Natural killer cell (primary cell): Measurements from ENCODE around the gene OGFOD3. TPM values are rescaled to one million over a fixed set of nuclear protein-coding genes. Genes with fewer than 3 reads are reported as not detected.

ENCODE experiments used
- ATAC-seq, 3 donors: fragments of 150-1000 bp in 2 of 3; fragments of 200-7000 bp in 1 of 3; cut with Tn5 transposase; 1 replicate in 1 of 3; 2 replicates in 2 of 3; pipeline ENCODE4 v1.10.0; 2021; ENCODE audit warnings: mild to moderate bottlenecking in 2 of 3, moderate library complexity in 2 of 3
- DNase-seq, 2 donors: peaks; one replicate each; pipeline versions ENCODE4 v3.0.0 to v3.0.0-alpha.2; 2013 to 2021; ENCODE audit warnings: mixed read lengths in 1 of 2
- H3K27ac ChIP-seq: one replicate; pipeline ENCODE4 v1.5.1; 2013; ENCODE audit warnings: mild to moderate bottlenecking, low read length
- H3K27me3 ChIP-seq: one replicate; pipeline ENCODE4 v1.6.1; 2013; ENCODE audit warnings: low read length; ENCODE audit not compliant: control insufficient read depth, insufficient read depth
- H3K36me3 ChIP-seq: one replicate; pipeline ENCODE4 v1.6.1; 2013; ENCODE audit warnings: low read length; ENCODE audit not compliant: control insufficient read depth, insufficient read depth
- H3K4me1 ChIP-seq: one replicate; pipeline ENCODE4 v1.6.1; 2013; ENCODE audit warnings: low read length; ENCODE audit not compliant: control insufficient read depth, insufficient read depth
- H3K4me3 ChIP-seq: one replicate; pipeline ENCODE4 v1.5.1; 2013; ENCODE audit warnings: low read length
- H3K9me3 ChIP-seq: one replicate; pipeline ENCODE4 v1.6.1; 2013; ENCODE audit warnings: low read length; ENCODE audit not compliant: control insufficient read depth, insufficient read depth
- H3K27ac Mint-ChIP-seq, 2 donors: one replicate each; pipeline ENCODE4 v1.8.0; 2022; ENCODE audit warnings: mild to moderate bottlenecking in 2 of 2, mixed read lengths in 2 of 2, moderate library complexity in 1 of 2
- H3K27me3 Mint-ChIP-seq, 2 donors: one replicate each; pipeline ENCODE4 v1.8.0; 2022; ENCODE audit warnings: low read depth in 2 of 2, mixed read lengths in 2 of 2
- H3K36me3 Mint-ChIP-seq: one replicate; pipeline ENCODE4 v1.8.0; 2022; ENCODE audit warnings: mixed read lengths
- H3K4me1 Mint-ChIP-seq, 2 donors: one replicate each; pipeline ENCODE4 v1.8.0; 2022; ENCODE audit warnings: mixed read lengths in 2 of 2
- H3K4me3 Mint-ChIP-seq: one replicate; pipeline ENCODE4 v1.8.0; 2022; ENCODE audit warnings: mild to moderate bottlenecking, moderate library complexity, mixed read lengths
- H3K9me3 Mint-ChIP-seq, 2 donors: one replicate each; pipeline ENCODE4 v1.8.0; 2022; ENCODE audit warnings: mixed read lengths in 2 of 2
- WGBS: methylation state at CpG from one replicate; pipeline ENCODE4 v1.1.7; 2013; ENCODE audit warnings: missing lambda C conversion rate; ENCODE audit not compliant: insufficient coverage; 5-methylcytosine and 5-hydroxymethylcytosine counted together
- intact Hi-C: fragments of 100-400 bp; cut with micrococcal nuclease; formaldehyde crosslinking; loops from one replicate; pipeline ENCODE4 v1.14.2; 2022
- total RNA-seq, 4 donors: library from RNA; stranded (reverse); fragments of 120-200 nt in 1 of 4; gene quantifications; one replicate each; pipeline versions ENCODE4 v1.2.3 to v1.2.4, GENCODE V29; 2013 to 2022
- TF ChIP-seq, protein P1 (sequence below): fragments of 200-600 bp; IDR thresholded peaks from one replicate; pipeline ENCODE4 v1.8.0; 2022; ENCODE audit warnings: antibody characterized with exemption

OGFOD3 gene
- total RNA-seq, 3 donors from 2014 or later (not counting 1 experiment from before 2014, with no cell fraction given), result 21.6 to 28.6 (median 23.3) TPM

DNA sequence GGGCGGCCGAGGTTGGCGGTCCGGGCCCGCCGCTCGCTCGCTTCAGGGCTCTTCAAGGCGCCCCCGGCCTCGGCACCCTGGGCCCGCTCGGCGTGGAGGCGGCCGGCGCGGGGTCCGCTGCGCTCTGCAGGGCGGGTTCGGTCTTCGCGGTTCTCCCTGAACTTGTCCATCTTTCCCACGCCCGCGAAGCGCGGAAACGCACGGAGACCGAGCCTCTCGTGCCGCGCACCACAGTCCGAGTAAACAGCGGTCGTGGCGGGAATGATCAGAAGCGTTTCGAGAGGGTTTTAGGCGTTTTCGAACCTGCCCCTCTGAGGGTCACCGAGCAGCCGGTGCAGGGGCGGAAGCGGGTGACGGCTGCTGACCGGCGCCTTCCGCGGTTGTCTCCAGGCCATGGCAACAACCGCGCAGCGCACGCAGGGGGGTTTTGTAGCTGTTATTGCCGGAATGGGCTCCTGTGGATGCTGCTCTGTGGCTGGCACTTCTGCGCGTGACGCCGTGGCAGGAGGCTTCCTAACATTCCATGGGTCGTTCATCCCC lies 40.6 kb upstream of the OGFOD3 start:
- Mint-ChIP-seq H3K27ac (peak overlapping the region; percentile 97 to 99), H3K9me3 (no peaks in the 10 kb centered on the region), H3K4me1 (peaks cover 35 to 44% of the 10 kb centered on the region in 2 donors), H3K36me3 (peaks cover under 1% of the 10 kb centered on the region), H3K4me3 (peak overlapping the region; percentile 96), H3K27me3 (no peaks in the 10 kb centered on the region)
- Histone ChIP-seq H3K36me3 (peaks cover 29% of the 10 kb centered on the region), H3K9me3 (no peaks in the 10 kb centered on the region), H3K27ac (peak overlapping the region; percentile 71), H3K27me3 (no peaks in the 10 kb centered on the region), H3K4me3 (peak overlapping the region; percentile 61), H3K4me1 (peaks cover 18% of the 10 kb centered on the region)
- TF ChIP-seq, protein P1, sequence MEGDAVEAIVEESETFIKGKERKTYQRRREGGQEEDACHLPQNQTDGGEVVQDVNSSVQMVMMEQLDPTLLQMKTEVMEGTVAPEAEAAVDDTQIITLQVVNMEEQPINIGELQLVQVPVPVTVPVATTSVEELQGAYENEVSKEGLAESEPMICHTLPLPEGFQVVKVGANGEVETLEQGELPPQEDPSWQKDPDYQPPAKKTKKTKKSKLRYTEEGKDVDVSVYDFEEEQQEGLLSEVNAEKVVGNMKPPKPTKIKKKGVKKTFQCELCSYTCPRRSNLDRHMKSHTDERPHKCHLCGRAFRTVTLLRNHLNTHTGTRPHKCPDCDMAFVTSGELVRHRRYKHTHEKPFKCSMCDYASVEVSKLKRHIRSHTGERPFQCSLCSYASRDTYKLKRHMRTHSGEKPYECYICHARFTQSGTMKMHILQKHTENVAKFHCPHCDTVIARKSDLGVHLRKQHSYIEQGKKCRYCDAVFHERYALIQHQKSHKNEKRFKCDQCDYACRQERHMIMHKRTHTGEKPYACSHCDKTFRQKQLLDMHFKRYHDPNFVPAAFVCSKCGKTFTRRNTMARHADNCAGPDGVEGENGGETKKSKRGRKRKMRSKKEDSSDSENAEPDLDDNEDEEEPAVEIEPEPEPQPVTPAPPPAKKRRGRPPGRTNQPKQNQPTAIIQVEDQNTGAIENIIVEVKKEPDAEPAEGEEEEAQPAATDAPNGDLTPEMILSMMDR, result no peak
- ATAC-seq (peak in 2 of 3 donors; percentile 7 to 36), DNase-seq (peak; percentile 58 to 67)
- intact Hi-C loops, result loop anchor here (1.0 to 2.0 kb wide), 2 partner anchors 9 to 40 kb away; partner anchors contain the start of genes CYBC1, HEXD and OGFOD3
- under 1% methylated on average over 62 of the region's 62 CpGs for WGBS

DNA sequence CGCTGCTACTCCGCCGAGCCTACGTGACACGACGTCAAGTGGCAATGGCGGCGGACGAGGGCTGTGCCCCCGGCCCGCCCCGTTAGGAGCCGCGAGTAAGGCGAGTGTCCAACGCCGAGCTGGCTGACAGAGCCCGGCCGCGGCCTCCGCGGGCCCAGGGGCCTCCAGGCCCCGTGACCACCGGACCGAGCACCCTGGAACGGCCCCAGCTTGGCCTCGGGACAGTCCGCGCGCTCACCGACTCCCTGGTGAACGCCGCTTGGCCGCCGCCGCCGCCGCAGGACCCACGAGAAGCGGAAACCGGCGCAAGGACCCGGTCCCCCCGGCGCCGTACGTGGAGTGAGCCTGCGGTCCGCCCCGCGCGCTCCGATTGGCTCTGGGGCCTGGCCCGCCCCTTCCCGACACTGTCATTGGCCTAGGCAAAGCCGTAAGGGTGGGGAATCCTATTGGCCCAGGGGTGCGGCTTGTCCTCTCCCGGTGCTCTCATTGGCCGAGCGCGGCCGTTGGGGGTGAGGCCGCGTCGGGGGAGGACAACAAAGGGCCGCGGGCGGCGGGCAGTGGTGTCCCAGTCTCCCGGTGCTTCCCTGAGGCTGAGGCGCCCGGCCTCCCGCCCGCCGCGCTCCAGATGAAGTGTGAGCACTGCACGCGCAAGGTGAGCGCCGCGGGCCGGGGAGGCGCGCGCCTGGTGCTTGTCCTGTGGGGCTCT lies 39.9 kb upstream of the OGFOD3 start, which contains the start of gene NARF:
NARF (plus strand) TSS at position 563 of the 706 bp plus-strand sequence; CDS start at position 626, 63 bp downstream.
- Histone ChIP-seq H3K27ac (peak within 1 kb of the TSS; percentile 97), H3K4me3 (peak within 1 kb of the TSS; percentile 61), H3K4me1 (peaks cover 18% of the 10 kb centered on the region), H3K27me3 (no peaks in the 10 kb centered on the region), H3K9me3 (no peaks in the 10 kb centered on the region), H3K36me3 (peaks cover 26% of the 10 kb centered on the region)
- TF ChIP-seq, protein P1, result no peak
- Mint-ChIP-seq H3K4me3 (peak within 1 kb of the TSS; percentile 96), H3K9me3 (no peaks in the 10 kb centered on the region), H3K36me3 (no peaks in the 10 kb centered on the region), H3K27ac (peak within 1 kb of the TSS; percentile 97 to 99), H3K4me1 (peaks cover 35 to 38% of the 10 kb centered on the region in 2 donors), H3K27me3 (no peaks in the 10 kb centered on the region)
- under 1% methylated on average over 85 of the region's 85 CpGs for WGBS
- peak; percentile 89 to 99 (median 92) for ATAC-seq
- intact Hi-C loops, result loop anchor here (1.0 to 2.0 kb wide), 2 partner anchors 8 to 40 kb away; partner anchors contain the start of genes CYBC1, HEXD and OGFOD3
- peak; percentile 93 to 97 for DNase-seq

DNA sequence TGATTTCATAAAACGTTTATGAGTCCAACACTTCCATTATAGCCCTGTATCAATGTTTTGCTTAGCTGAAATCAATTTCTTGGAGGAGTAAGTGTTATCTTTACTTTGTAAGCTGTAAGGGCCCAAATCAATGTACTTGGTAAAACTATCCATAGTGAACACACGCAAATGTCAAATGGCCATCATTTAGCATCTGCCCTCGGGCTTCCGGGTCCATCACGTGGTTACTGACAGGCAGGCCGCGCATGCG lies 39.5 kb upstream of the OGFOD3 start:
- 0% methylated on average over 7 of the region's 8 CpGs for WGBS
- no peaks in the 10 kb centered on the region for H3K27me3 ChIP-seq
- intact Hi-C loops, result loop anchor here (1.0 to 2.0 kb wide), 2 partner anchors 8 to 39 kb away; partner anchors contain the start of genes CYBC1, HEXD and OGFOD3
- peaks cover 21% of the 10 kb centered on the region for H3K36me3 ChIP-seq
- H3K4me1 ChIP-seq, result peaks cover 18% of the 10 kb centered on the region
- Mint-ChIP-seq H3K27me3 (no peaks in the 10 kb centered on the region), H3K27ac (peak overlapping the region; percentile 97 to 99), H3K36me3 (no peaks in the 10 kb centered on the region), H3K9me3 (no peaks in the 10 kb centered on the region), H3K4me3 (peak overlapping the region; percentile 96), H3K4me1 (peaks cover 34 to 35% of the 10 kb centered on the region in 2 donors)
- ATAC-seq (no peak), DNase-seq (peak in 1 of 2 donors; percentile 98)
- peak overlapping the region; percentile 97 for H3K27ac ChIP-seq
- peak overlapping the region; percentile 61 for H3K4me3 ChIP-seq
- TF ChIP-seq, protein P1, result no peak
- H3K9me3 ChIP-seq, result no peaks in the 10 kb centered on the region
